Neuronal stem cell (in vitro differentiated cells): ENCODE results near the gene KRTAP10-1.
"Not testable (repeated sequence)": the region's sequence is repeated elsewhere in the genome, so short reads cannot be mapped to it uniquely, and the experiment has no call there.

ENCODE experiments used
- DNase-seq: peaks from one replicate; pipeline ENCODE4 v3.0.0-alpha.2; 2013; ENCODE audit warnings: low spot score
- H2AFZ ChIP-seq: one replicate; pipeline ENCODE4 v1.6.1; 2013; ENCODE audit warnings: mild to moderate bottlenecking, low read length, inconsistent platforms
- H2AK5ac ChIP-seq: 2 replicates; pipeline ENCODE4 v1.6.1; 2013; ENCODE audit warnings: low read depth, mild to moderate bottlenecking, inconsistent platforms, low read length, moderate library complexity, mixed read lengths
- H2BK120ac ChIP-seq: 2 replicates; pipeline ENCODE4 v1.6.1; 2013; ENCODE audit warnings: low read depth, mild to moderate bottlenecking, inconsistent platforms, low read length, moderate library complexity, mixed read lengths
- H2BK12ac ChIP-seq: one replicate; pipeline ENCODE4 v1.6.1; 2013; ENCODE audit warnings: low read length, inconsistent platforms
- H2BK15ac ChIP-seq: 2 replicates; pipeline ENCODE4 v1.6.1; 2013; ENCODE audit warnings: mild to moderate bottlenecking, low read length, inconsistent platforms, mixed read lengths
- H2BK5ac ChIP-seq: one replicate; pipeline ENCODE4 v1.6.1; 2013; ENCODE audit warnings: inconsistent platforms, mild to moderate bottlenecking, low read length, moderate library complexity
- H3K14ac ChIP-seq: one replicate; pipeline ENCODE4 v1.6.1; 2013; ENCODE audit warnings: low read length, inconsistent platforms
- H3K18ac ChIP-seq: 2 replicates; pipeline ENCODE4 v1.6.1; 2013; ENCODE audit warnings: low read length, inconsistent platforms
- H3K23ac ChIP-seq: 2 replicates; pipeline ENCODE4 v1.6.1; 2013; ENCODE audit warnings: low read depth, mild to moderate bottlenecking, mixed read lengths, low read length, inconsistent platforms; ENCODE audit not compliant: poor library complexity
- H3K27ac ChIP-seq: replicated peaks from 3 replicates; pipeline ENCODE4 v1.5.1; 2013; ENCODE audit warnings: low read length, inconsistent platforms
- H3K27me3 ChIP-seq, 3 experiments: 2 replicates each; pipeline ENCODE4 v1.6.1; 2013; ENCODE audit warnings: low read length in 3 of 3, mild to moderate bottlenecking in 2 of 3, inconsistent platforms in 1 of 3, low read depth in 1 of 3, mixed read lengths in 1 of 3, moderate library complexity in 1 of 3; ENCODE audit not compliant: control insufficient read depth in 3 of 3, insufficient read depth in 3 of 3
- H3K36me3 ChIP-seq, 2 donors: replicated peaks in 1 of 2; 2 replicates each; pipeline ENCODE4 v1.6.1; 2013; ENCODE audit warnings: low read length in 2 of 2; ENCODE audit not compliant: control insufficient read depth in 2 of 2, insufficient read depth in 2 of 2
- H3K4ac ChIP-seq: 2 replicates; pipeline ENCODE4 v1.6.1; 2013; ENCODE audit warnings: inconsistent platforms, mild to moderate bottlenecking, low read length, moderate library complexity
- H3K4me1 ChIP-seq, 2 donors: 1 replicate in 1 of 2; 2 replicates in 1 of 2; pipeline ENCODE4 v1.6.1; 2013; ENCODE audit warnings: low read length in 2 of 2, low read depth in 1 of 2; ENCODE audit not compliant: control insufficient read depth in 2 of 2, insufficient read depth in 1 of 2
- H3K4me2 ChIP-seq: one replicate; pipeline ENCODE4 v1.6.1; 2013; ENCODE audit warnings: mild to moderate bottlenecking, low read length, inconsistent platforms; ENCODE audit not compliant: insufficient read depth, poor library complexity, severe bottlenecking
- H3K4me3 ChIP-seq, 2 donors: 2 replicates each; pipeline ENCODE4 v1.5.1; 2013; ENCODE audit warnings: low read length in 2 of 2, mild to moderate bottlenecking in 2 of 2, inconsistent platforms in 1 of 2, moderate library complexity in 1 of 2
- H3K79me1 ChIP-seq: one replicate; pipeline ENCODE4 v1.6.1; 2013; ENCODE audit warnings: low read depth, mild to moderate bottlenecking, inconsistent platforms, low read length, moderate library complexity
- H3K9ac ChIP-seq: one replicate; pipeline ENCODE4 v1.6.1; 2013; ENCODE audit warnings: mild to moderate bottlenecking, low read depth, low read length, inconsistent platforms; ENCODE audit not compliant: poor library complexity
- H3K9me3 ChIP-seq, 2 donors: replicated peaks in 1 of 2; 2 replicates each; pipeline versions ENCODE3 to v1.6.1; 2013; ENCODE audit warnings: low read length in 2 of 2, mild to moderate bottlenecking in 2 of 2, inconsistent platforms in 1 of 2, low read depth in 1 of 2, mixed read lengths in 1 of 2, moderate library complexity in 1 of 2; ENCODE audit not compliant: control insufficient read depth in 2 of 2, insufficient read depth in 1 of 2
- H4K8ac ChIP-seq: one replicate; pipeline ENCODE4 v1.6.1; 2013; ENCODE audit warnings: low read depth, mild to moderate bottlenecking, inconsistent platforms, low read length, moderate library complexity
- H4K91ac ChIP-seq: one replicate; pipeline ENCODE4 v1.6.1; 2013; ENCODE audit warnings: low read length, low read depth, mild to moderate bottlenecking, inconsistent platforms; ENCODE audit not compliant: poor library complexity
- WGBS, 2 donors: extraction: QIAGEN DNeasy Blood & Tissue Kit; methylation state at CpG; one replicate each; pipeline ENCODE4 v1.1.7; 2013; ENCODE audit warnings: missing lambda C conversion rate in 2 of 2, mixed read lengths in 1 of 2; ENCODE audit not compliant: insufficient read length in 2 of 2, insufficient replicate concordance in 1 of 2; ENCODE audit errors: extremely low coverage in 2 of 2; 5-methylcytosine and 5-hydroxymethylcytosine counted together

The KRTAP10-1 gene

DNA sequence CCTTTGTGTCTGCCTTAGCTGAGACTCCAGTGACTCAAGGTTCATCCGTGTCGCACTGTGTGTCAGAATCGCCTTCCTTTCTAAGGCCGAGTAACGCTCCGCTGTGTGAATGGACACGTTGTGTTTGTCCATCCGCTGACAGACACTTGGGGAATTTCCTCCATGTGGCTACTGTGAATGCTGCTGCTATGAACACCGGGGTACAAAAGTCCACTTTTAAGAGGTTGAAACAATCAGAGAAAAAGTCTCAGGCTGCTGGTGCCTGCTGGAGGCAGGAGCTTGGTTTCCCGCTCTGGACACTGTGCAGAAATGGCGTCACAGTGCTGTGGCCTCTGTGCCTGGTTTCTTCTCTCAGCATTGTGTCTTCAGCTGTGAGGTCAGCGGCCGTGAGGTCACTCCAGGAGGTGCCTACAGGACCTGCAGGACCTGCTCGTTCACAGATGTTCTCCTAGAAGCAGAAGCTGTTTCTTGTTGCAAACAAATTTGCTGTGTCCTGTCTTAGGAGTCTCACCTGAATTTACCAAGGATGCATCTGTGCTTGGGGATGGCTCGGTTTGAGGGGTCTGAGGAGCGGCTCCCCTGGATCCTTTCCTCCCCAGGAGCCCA, 34.2 kb downstream of the KRTAP10-1 start:
- no CpG with 5 or more reads among the region's 16 CpGs for whole genome bisulfite sequencing, 2 donors

DNA sequence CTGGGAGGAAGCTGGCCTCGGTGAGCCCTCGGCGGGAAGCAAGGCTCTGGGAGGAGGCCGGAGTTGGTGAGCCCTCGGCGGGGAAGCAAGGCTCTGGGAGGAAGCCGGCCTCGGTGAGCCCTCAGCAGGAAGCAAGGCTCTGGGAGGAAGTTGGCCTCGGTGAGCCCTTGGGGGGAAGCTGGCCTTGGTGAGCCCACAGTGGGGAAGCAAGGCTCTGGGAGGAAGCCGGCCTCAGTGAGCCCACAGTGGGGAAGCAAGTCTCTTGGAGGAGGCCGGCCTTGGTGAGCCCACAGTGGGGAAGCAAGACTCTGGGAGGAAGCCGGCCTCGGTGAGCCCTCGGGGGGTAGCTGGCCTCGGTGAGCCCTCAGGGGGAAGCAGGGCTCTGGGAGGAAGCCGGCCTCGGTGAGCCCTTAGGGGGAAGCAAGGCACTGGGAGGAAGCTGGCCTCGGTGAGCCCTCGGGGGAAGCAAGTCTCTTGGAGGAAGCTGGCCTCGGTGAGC, 36.0 kb downstream of the KRTAP10-1 start:
- peaks cover 0 to 6% (median 0%) of the 10 kb centered on the region in 3 experiments for H3K27me3 ChIP-seq
- no peak overlapping the region for H3K9ac ChIP-seq
- peak overlapping the region; percentile 17 for H3K18ac ChIP-seq
- H2BK120ac ChIP-seq, result no peak overlapping the region
- H3K9me3 ChIP-seq, result no peaks in the 10 kb centered on the region
- H3K79me1 ChIP-seq, result peaks cover 4% of the 10 kb centered on the region
- H3K4me2 ChIP-seq, result no peak overlapping the region
- no peak for DNase-seq
- no peak overlapping the region for H3K4me3 ChIP-seq
- peaks cover 4 to 8% of the 10 kb centered on the region in 2 donors for H3K4me1 ChIP-seq
- H3K14ac ChIP-seq, result no peak overlapping the region
- H3K36me3 ChIP-seq, result no peaks in the 10 kb centered on the region
- no peak overlapping the region for H3K27ac ChIP-seq
- H2AFZ ChIP-seq, result no peak overlapping the region
- no peak overlapping the region for H3K4ac ChIP-seq
- no peak overlapping the region for H2BK12ac ChIP-seq
- no peak overlapping the region for H4K91ac ChIP-seq
- no peak overlapping the region for H2BK15ac ChIP-seq
- H4K8ac ChIP-seq, result no peak overlapping the region
- H2BK5ac ChIP-seq, result peak overlapping the region; percentile 39
- no peak overlapping the region for H3K23ac ChIP-seq
- no peak overlapping the region for H2AK5ac ChIP-seq
- no CpG with 5 or more reads among the region's 20 CpGs for WGBS, 2 donors

More for the DNA sequence above, 34.2 kb downstream of the KRTAP10-1 start:
- Histone ChIP-seq H4K8ac (no peak overlapping the region), H2AFZ (peak overlapping the region; percentile 82), H3K18ac (peak overlapping the region; percentile 62), H3K4me3 (no peak overlapping the region), H4K91ac (no peak overlapping the region), H2BK12ac (no peak overlapping the region), H2BK120ac (no peak overlapping the region), H2BK5ac (peak overlapping the region; percentile 57), H3K23ac (no peak overlapping the region), H3K4me1 (peaks cover 4 to 10% of the 10 kb centered on the region in 2 donors), H3K27ac (no peak overlapping the region), H2AK5ac (no peak overlapping the region), H3K4me2 (no peak overlapping the region), H3K79me1 (peaks cover 2% of the 10 kb centered on the region), H3K9me3 (peaks cover 0 to 3% of the 10 kb centered on the region in 2 donors), H2BK15ac (peak overlapping the region; percentile 85), H3K9ac (no peak overlapping the region), H3K4ac (no peak overlapping the region), H3K14ac (no peak overlapping the region), H3K36me3 (no peaks in the 10 kb centered on the region), H3K27me3 (peaks cover 0 to 3% (median 0%) of the 10 kb centered on the region in 3 experiments)
- no peak for DNase-seq

DNA sequence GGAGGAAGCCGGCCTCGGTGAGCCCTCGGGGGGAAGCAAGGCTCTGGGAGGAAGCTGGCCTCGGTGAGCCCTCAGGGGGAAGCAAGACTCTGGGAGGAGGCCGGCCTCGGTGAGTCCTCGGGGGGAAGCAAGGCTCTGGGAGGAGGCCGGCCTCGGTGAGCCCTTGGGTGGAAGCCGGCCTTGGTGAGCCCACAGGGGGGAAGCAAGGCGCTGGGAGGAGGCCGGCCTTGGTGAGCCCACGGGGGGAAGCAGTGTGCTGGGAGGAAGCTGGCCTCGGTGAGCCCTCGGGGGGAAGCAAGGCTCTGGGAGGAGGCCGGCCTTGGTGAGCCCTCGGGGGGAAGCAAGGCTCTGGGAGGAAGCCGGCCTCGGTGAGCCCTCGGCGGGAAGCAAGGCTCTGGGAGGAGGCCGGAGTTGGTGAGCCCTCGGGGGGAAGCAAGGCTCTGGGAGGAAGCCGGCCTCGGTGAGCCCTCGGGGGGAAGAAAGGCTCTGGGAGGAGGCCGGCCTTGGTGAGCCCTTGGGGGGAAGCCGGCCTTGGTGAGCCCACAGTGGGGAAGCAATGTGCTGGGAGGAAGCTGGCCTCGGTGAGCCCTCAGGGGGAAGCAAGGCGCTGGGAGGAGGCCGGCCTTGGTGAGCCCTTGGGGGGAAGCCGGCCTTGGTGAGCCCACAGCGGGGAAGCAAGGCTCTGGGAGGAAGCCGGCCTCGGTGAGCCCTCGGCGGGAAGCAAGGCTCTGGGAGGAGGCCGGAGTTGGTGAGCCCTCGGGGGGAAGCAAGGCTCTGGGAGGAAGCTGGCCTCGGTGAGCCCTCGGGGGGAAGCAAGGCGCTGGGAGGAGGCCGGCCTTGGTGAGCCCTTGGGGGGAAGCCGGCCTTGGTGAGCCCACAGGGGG, 36.7 kb downstream of the KRTAP10-1 start:
- not testable (repeated sequence) for H3K14ac ChIP-seq, H2BK12ac ChIP-seq, H4K91ac ChIP-seq, H2BK120ac ChIP-seq, H3K4me3 ChIP-seq, DNase-seq, H3K4ac ChIP-seq, H2BK15ac ChIP-seq, H4K8ac ChIP-seq, H3K4me2 ChIP-seq, H3K18ac ChIP-seq, H3K9ac ChIP-seq, H2AFZ ChIP-seq, H3K23ac ChIP-seq, H3K9me3 ChIP-seq, H3K27ac ChIP-seq, H3K79me1 ChIP-seq, H3K36me3 ChIP-seq
- WGBS, 2 donors, result no CpG with 5 or more reads among the region's 44 CpGs
- H2BK5ac ChIP-seq, result peak overlapping the region; percentile 39
- H2AK5ac ChIP-seq, result peak overlapping the region; percentile 81
- peaks cover 4 to 12% of the 10 kb centered on the region in 2 donors for H3K4me1 ChIP-seq
- H3K27me3 ChIP-seq, result peaks cover 0 to 10% (median 0%) of the 10 kb centered on the region in 3 experiments
